Cardiac fibroblast (primary cell): ENCODE measurements around the gene ISM2.

Source experiments
- DNase-seq, 2 donors: peaks; one replicate each; pipeline versions ENCODE4 v3.0.0 to v3.0.0-alpha.2; 2010; ENCODE audit warnings: low read depth in 2 of 2
- H3K4me3 ChIP-seq, 2 donors: replicated peaks in 1 of 2; 1 replicate in 1 of 2; 2 replicates in 1 of 2; pipeline ENCODE4 v1.5.1; 2011; ENCODE audit warnings: low read depth in 2 of 2, low read length in 2 of 2, mild to moderate bottlenecking in 2 of 2, moderate library complexity in 1 of 2
- CTCF ChIP-seq: IDR thresholded peaks from one replicate; pipeline ENCODE4 v1.5.1; 2011; ENCODE audit warnings: low read depth, mild to moderate bottlenecking, low read length, inconsistent platforms

ISM2 gene

GRCh38 chr14:77470224-77470870 is 28.3 kb downstream of the ISM2 start:
- DNase-seq, result no peak
- TF ChIP-seq CTCF, result no peak
- H3K4me3 ChIP-seq, result no peak overlapping the region

GRCh38 chr14:77469539-77469938 is 29.1 kb downstream of the ISM2 start:
- no peak for DNase-seq
- TF ChIP-seq CTCF, result no peak
- no peak overlapping the region for H3K4me3 ChIP-seq

GRCh38 chr14:77469067-77469505 is 29.5 kb downstream of the ISM2 start:
- TF ChIP-seq CTCF, result no peak
- H3K4me3 ChIP-seq, result no peak overlapping the region
- no peak for DNase-seq

- TF ChIP-seq CTCF, result no peak
- DNase-seq, result no peak
These were observed 30.8 kb downstream of the ISM2 start for GRCh38 chr14:77467801-77468200.

GRCh38 chr14:77459072-77459723 is 39.4 kb downstream of the ISM2 start:
- H3K4me3 ChIP-seq, result peak overlapping the region; percentile 90 to 97
- DNase-seq, result peak; percentile 85 to 86
- TF ChIP-seq CTCF, result peak; percentile 74

More at GRCh38 chr14:77467801-77468200, 30.8 kb downstream of the ISM2 start:
- no peak overlapping the region for H3K4me3 ChIP-seq

- no peak for TF ChIP-seq CTCF
- peak; percentile 27 to 38 for DNase-seq
- peak overlapping the region; percentile 90 to 97 for H3K4me3 ChIP-seq
These were observed 40.2 kb downstream of the ISM2 start for GRCh38 chr14:77458249-77458950.
